Loucy (cell line): Measurements from ENCODE around the gene GNPTG.

Experiments
- H2AFZ ChIP-seq: fragments of 200-600 bp; sonication (generic); 2 replicates; pipeline ENCODE4 v1.6.0; 2016; ENCODE audit warnings: antibody characterized with exemption, mild to moderate bottlenecking, low read length, moderate library complexity
- H3F3A ChIP-seq: fragments of 200-600 bp; 2 replicates; pipeline ENCODE4 v1.6.0; 2016; ENCODE audit warnings: antibody characterized with exemption, low read depth, mild to moderate bottlenecking
- H3K27me3 ChIP-seq: fragments of 200-600 bp; sonication (generic); 2 replicates; pipeline ENCODE4 v1.6.1; 2014; ENCODE audit warnings: low read length, mild to moderate bottlenecking; ENCODE audit not compliant: insufficient read depth, poor library complexity, severe bottlenecking
- H3K36me3 ChIP-seq: fragments of 200-600 bp; sonication (generic); 2 replicates; pipeline ENCODE4 v1.6.1; 2016; ENCODE audit warnings: low read length; ENCODE audit not compliant: insufficient read depth
- H3K4me1 ChIP-seq: fragments of 200-600 bp; sonication (generic); 2 replicates; pipeline ENCODE4 v1.5.1; 2014; ENCODE audit warnings: low read length, mild to moderate bottlenecking; ENCODE audit not compliant: insufficient read depth, poor library complexity, severe bottlenecking
- H3K4me2 ChIP-seq: fragments of 200-600 bp; sonication (generic); 2 replicates; pipeline ENCODE4 v1.6.0; 2014; ENCODE audit warnings: antibody characterized with exemption, low read length, low read depth, mild to moderate bottlenecking; ENCODE audit not compliant: poor library complexity, severe bottlenecking
- H3K4me3 ChIP-seq: fragments of 200-600 bp; sonication (generic); 2 replicates; pipeline ENCODE4 v1.5.1; 2014; ENCODE audit warnings: low read length, mild to moderate bottlenecking, mixed read lengths; ENCODE audit not compliant: poor library complexity, severe bottlenecking
- H3K79me2 ChIP-seq: fragments of 200-600 bp; sonication (generic); 2 replicates; pipeline ENCODE4 v1.6.1; 2014; ENCODE audit warnings: low read length; ENCODE audit not compliant: insufficient read depth
- H3K9ac ChIP-seq: fragments of 200-600 bp; sonication (generic); 2 replicates; pipeline ENCODE4 v1.6.0; 2014; ENCODE audit warnings: mild to moderate bottlenecking, low read depth, low read length, moderate library complexity; ENCODE audit not compliant: poor library complexity, severe bottlenecking
- H3K9me2 ChIP-seq: fragments of 200-600 bp; sonication (generic); replicated peaks from 2 replicates; pipeline ENCODE4 v1.6.1; 2016; ENCODE audit warnings: low read depth, low read length, mixed read lengths
- H3K9me3 ChIP-seq: fragments of 200-600 bp; sonication (generic); 2 replicates; pipeline ENCODE4 v1.6.1; 2014; ENCODE audit warnings: mild to moderate bottlenecking, antibody characterized with exemption, low read length, low read depth; ENCODE audit not compliant: insufficient read depth
- H4K20me1 ChIP-seq: fragments of 200-600 bp; sonication (generic); 2 replicates; pipeline ENCODE4 v1.6.0; 2014; ENCODE audit warnings: antibody characterized with exemption, low read length, mild to moderate bottlenecking; ENCODE audit not compliant: insufficient read depth, poor library complexity, severe bottlenecking
- EZH2phosphoT487 ChIP-seq: fragments of 200-600 bp; IDR thresholded peaks from 2 replicates; pipeline ENCODE4 v1.6.1; 2018; ENCODE audit warnings: antibody characterized with exemption, mild to moderate bottlenecking, moderate library complexity, borderline replicate concordance
- TF ChIP-seq, protein P1 (sequence below): fragments of 200-600 bp; sonication (generic); conservative IDR thresholded peaks from 2 replicates; pipeline ENCODE4 v1.5.1; 2014; ENCODE audit warnings: mild to moderate bottlenecking, antibody characterized with exemption, low read length

Gene GNPTG

DNA sequence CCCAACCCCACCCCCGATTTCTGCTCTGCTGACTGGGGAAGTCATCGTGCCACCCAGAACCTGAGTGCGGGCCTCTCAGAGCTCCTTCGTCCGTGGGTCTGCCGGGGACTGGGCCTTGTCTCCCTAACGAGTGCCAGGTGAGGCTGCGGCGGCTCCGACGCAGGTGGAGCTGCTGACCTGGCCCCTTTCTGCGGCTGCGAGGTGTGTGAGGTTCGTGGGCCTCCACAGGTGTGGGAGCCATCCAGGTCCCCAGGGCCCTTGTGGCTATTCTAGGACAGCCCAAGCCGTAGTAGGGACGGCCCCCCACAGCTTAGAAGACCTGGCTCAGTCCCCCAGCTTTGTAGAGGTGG lies 39.3 kb upstream of the GNPTG start:
- peak overlapping the region; percentile 88 for H3K4me2 ChIP-seq
- no peaks in the 10 kb centered on the region for H3K9me2 ChIP-seq
- TF ChIP-seq EZH2phosphoT487 = no peak
- TF ChIP-seq, protein P1, sequence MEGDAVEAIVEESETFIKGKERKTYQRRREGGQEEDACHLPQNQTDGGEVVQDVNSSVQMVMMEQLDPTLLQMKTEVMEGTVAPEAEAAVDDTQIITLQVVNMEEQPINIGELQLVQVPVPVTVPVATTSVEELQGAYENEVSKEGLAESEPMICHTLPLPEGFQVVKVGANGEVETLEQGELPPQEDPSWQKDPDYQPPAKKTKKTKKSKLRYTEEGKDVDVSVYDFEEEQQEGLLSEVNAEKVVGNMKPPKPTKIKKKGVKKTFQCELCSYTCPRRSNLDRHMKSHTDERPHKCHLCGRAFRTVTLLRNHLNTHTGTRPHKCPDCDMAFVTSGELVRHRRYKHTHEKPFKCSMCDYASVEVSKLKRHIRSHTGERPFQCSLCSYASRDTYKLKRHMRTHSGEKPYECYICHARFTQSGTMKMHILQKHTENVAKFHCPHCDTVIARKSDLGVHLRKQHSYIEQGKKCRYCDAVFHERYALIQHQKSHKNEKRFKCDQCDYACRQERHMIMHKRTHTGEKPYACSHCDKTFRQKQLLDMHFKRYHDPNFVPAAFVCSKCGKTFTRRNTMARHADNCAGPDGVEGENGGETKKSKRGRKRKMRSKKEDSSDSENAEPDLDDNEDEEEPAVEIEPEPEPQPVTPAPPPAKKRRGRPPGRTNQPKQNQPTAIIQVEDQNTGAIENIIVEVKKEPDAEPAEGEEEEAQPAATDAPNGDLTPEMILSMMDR = no peak
- H4K20me1 ChIP-seq = peaks cover 52% of the 10 kb centered on the region
- H2AFZ ChIP-seq = no peak overlapping the region
- H3F3A ChIP-seq = no peaks in the 10 kb centered on the region
- H3K36me3 ChIP-seq = peaks cover 22% of the 10 kb centered on the region; the same call in 1 of the 2 replicates
- H3K9ac ChIP-seq = no peak overlapping the region
- no peaks in the 10 kb centered on the region for H3K4me1 ChIP-seq
- H3K4me3 ChIP-seq = peak overlapping the region; percentile 95
- peaks cover 55% of the 10 kb centered on the region for H3K79me2 ChIP-seq
- no peaks in the 10 kb centered on the region for H3K27me3 ChIP-seq
- H3K9me3 ChIP-seq = no peaks in the 10 kb centered on the region

GRCh38 chr16:1312903-1313302 lies 38.8 kb upstream of the GNPTG start:
- no peak overlapping the region for H3K9ac ChIP-seq

GRCh38 chr16:1313721-1314369 lies 37.9 kb upstream of the GNPTG start:
- TF ChIP-seq, protein P1 = no peak
- TF ChIP-seq EZH2phosphoT487 = no peak
- Histone ChIP-seq H3K4me1 (no peaks in the 10 kb centered on the region), H2AFZ (no peak overlapping the region), H3K9me2 (no peaks in the 10 kb centered on the region), H3K9ac (no peak overlapping the region), H3K27me3 (no peaks in the 10 kb centered on the region), H3K79me2 (peaks cover 55% of the 10 kb centered on the region), H3F3A (no peaks in the 10 kb centered on the region), H3K36me3 (peaks cover 30% of the 10 kb centered on the region; the same call in 1 of the 2 replicates), H4K20me1 (peaks cover 52% of the 10 kb centered on the region), H3K4me2 (no peak overlapping the region), H3K4me3 (no peak overlapping the region), H3K9me3 (no peaks in the 10 kb centered on the region)

More at GRCh38 chr16:1312903-1313302, 38.8 kb upstream of the GNPTG start:
- no peaks in the 10 kb centered on the region for H3K9me2 ChIP-seq
- peaks cover 55% of the 10 kb centered on the region for H3K79me2 ChIP-seq
- H3K36me3 ChIP-seq = peaks cover 23% of the 10 kb centered on the region; the same call in 1 of the 2 replicates
- peaks cover 52% of the 10 kb centered on the region for H4K20me1 ChIP-seq
- no peaks in the 10 kb centered on the region for H3K9me3 ChIP-seq
- H3K4me3 ChIP-seq = no peak overlapping the region
- H3K27me3 ChIP-seq = no peaks in the 10 kb centered on the region
- H3F3A ChIP-seq = no peaks in the 10 kb centered on the region
- H3K4me2 ChIP-seq = peak overlapping the region; percentile 88
- H2AFZ ChIP-seq = no peak overlapping the region
- H3K4me1 ChIP-seq = no peaks in the 10 kb centered on the region
- TF ChIP-seq, protein P1 = no peak
- no peak for TF ChIP-seq EZH2phosphoT487
